CD4-positive, alpha-beta T cell treated with Interleukin-21 for 1 hour (primary cell): ENCODE results near the gene MACF1.

Experiments
- DNase-seq: peaks from one replicate; pipeline ENCODE4 v3.0.0-alpha.2; 2020

The MACF1 gene

DNA sequence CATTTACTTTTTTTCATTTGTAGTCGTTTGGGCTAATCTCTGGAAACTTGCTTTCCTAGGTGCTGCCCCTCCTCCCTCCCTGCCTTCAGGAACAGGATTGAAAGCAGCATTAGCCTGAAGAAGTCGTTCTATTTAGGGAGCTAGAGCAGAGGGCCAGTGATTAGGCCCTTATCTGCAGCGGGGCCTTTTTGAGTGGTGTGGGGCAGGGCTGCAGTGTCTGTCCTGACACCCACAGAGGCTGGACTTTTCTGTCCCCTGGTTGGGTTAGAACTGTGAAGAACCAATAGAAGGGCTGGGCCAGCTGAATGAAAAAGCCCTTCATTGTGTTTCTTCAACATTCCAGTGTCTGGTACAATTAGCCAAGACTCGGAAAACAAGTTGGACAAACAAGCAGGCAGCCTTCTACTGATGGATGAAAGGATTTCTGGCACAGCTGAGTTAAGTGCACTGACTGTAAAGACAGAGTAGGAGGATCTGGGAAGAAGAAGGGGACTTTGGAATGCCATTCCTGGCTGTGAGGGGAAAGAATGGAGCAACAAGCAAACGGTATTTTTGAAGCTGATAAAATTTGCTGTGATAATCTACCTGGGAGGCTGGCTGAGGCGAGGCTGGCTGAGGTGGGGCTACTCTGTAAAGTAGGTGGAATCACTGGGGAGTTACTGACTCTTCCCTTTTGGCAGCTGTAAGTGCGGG lies 9.7 kb downstream of the MACF1 start:
- DNase-seq = no peak

DNA sequence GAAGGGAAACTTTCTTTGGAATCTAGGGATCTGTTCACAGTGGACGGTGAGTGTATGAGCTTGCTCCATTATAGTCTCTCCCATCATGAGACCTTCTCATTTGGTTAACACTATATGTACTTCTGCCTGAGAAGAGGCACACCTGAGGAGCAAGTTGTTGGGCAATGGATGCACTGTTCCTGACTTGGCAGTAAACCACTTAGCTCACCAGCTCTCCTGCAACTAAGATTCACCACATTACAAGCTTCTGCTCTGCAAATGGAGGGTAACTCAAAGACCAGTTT lies 10.2 kb downstream of the MACF1 start:
- no peak for DNase-seq

DNA sequence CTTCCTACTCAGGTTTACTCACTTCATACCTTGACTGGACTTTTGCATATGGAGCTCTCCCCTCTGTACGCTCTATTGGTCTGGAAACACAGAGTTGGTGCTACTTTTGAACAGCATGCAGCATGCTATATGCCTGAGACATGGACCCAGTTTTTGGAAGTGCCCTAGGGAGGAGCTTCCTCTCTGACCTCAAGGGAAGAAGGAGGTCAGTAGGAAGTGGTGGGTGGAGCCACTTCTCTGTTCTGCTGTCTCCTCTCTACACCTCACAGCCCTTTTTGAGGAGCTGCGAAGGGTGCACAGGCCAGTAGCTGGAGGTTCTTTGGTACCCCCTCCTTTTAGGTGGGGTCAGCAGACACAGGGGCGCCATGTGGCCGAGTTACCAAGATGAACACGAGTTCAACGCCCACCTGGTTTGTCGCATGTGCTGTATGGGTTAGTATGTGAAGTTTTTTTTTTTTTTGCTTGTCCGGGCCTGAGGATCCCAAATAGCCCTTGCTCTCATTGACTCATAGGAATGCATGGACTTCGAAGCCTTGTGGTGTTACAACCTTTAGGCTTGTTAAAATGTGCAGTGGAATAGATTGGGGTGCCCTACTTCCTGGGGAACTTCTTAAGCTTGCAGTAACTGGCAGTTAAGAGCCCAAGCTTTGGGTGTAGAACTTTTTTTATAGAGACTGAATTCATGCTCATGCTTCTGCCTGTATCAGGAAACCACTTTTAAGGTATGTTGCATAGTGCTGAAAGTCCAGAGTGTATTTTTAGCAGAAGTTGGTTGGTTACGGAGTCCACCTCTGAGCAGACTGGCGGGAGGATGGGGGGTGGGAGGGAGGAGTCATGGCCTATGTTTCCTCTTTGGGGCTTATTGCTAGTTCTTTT lies 10.7 kb downstream of the MACF1 start:
- DNase-seq = peak; percentile 70

DNA sequence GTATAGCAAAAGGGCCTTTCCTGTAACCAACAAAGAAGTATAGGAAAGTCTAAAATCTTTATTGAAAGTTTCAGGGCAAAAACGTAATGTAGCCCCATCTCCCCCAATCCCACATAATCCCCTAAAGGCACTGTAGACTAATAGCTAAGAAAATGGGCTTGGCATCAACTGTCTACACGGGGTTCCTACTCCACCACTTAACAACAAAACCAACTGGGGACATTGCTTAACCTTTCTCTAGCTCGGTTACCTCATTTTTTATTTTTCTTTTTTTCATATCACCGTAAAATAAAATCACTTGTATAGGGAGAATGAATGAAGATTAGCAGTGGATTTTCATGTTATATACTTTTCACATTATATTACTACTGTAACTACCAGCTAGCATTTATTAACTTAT lies 12.3 kb downstream of the MACF1 start:
- no peak for DNase-seq

DNA sequence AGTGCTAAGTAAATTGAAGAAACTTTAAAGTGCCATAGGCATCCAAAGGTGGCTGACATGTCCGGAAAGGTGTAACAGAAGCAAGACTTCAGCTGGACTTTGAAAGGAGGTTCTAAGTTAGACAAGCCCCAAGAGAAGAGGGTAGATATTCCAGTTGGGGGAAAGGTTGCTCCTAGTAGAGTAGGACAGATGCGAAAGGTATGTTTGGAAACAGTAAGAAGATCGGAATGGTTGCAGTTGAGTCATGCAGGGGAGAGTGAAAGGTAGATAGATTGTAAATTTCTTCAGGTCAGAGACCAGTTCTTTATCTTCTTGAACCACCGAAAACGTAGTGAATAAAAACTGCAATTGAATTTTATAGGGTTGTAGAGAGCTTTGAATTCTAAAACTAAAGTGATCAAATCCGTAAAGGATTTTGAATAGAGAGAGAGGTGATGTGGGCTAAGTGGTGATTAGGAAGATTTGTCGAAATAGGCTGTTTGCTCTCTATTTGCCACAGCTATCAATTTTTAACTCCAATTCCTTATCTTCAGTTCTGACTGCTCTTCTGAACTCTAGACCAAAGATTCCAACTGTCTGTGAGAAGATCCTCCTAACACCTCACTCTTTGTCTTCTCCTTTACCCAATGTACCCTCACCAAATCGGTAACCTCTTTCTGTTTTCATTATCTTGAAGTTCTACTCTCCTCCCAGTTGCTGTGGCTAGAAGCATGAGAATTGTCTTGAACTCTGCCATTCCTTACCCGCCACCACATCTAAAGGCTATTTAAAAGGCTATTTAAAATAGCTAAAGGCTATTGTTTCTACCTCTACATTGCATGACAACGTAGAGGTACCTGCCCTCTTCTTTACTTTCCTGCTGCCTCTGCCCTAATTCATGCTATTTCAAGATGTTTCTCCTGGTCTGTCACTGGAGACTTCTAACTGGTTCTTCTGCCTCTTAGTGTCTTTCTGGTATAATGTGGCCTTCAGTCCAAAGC lies 16.7 kb downstream of the MACF1 start:
- DNase-seq = no peak

DNA sequence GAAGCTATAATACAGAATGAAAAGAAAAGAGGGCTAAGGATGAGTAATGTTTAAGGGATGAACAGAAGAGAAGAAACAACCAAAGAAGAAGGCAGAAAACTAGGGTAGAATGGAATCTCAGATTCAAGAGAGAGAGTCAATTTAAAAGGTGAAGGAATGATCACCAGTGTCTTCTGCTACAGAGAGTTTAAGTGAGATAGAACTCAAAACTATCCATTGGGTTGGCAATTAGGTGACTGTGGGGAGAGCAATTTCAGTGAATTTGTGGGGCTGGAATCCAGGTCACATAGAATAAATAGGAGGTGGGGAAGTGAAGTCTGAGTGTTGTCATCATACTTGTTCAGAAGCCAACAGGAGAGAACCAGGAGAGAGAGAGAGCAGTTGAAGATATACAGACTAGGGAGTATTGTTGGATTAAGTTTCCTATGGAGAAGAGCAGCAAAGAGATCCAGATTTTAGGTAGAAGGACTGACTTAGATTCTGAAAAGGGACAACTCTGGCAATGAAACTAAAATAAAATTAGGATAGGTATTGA lies 19.9 kb downstream of the MACF1 start:
- no peak for DNase-seq

DNA sequence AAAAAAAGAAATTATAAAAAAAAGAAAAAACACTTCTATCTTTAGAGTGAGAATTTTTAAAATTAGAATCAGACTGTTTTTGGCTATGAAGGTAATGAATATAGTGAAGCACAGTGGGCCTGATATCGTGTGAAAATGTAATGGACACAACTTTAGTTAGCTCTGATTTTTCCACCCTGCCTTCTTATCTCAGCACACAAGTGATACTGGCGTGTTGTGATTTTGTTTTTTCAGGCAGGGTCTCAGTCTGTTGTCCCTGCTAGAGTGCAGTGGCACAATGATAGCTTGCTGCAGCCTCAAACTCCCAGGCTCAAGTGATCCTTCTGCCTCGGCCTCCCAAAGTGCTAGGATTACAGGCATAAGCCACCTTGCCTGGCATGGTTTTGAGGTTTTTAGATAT lies 22.3 kb downstream of the MACF1 start:
- no peak for DNase-seq

DNA sequence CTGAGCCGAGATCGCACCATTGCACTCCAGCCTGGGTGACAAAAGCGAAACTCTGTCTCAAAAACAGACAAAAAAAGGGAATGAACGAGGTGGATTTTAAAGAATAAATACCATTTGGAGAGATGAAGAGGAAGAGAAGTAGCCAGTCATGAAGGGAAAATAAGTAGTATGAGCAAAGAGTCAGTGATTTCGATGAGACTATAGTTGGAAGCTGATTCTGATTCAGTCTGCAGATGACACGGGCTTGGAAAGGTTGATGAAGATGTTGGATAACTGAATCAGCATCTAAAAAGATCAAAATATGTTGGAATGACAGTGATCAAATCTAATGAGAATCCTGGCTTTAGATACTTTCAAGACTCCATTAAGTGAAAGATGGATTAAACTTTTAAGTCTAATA lies 23.8 kb downstream of the MACF1 start:
- no peak for DNase-seq

DNA sequence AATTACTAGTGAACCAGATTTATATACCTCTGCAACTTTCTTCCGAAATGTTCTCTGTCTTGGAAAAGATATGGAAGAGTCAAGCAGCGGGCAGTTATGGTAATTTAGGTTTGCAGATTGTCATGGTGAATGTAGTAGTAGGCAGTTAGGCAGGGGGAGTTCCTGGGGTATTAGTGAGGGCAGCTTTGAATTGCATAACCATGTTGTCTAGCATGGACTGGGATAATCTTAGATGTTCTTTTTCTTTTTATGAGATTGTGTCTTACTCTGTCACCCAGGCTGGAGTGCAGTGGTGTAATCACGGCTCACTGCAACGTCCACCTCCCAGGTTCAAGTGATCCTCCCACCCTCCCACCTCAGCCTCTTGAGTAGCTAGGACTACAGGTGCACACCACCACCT lies 25.0 kb downstream of the MACF1 start:
- DNase-seq = no peak

DNA sequence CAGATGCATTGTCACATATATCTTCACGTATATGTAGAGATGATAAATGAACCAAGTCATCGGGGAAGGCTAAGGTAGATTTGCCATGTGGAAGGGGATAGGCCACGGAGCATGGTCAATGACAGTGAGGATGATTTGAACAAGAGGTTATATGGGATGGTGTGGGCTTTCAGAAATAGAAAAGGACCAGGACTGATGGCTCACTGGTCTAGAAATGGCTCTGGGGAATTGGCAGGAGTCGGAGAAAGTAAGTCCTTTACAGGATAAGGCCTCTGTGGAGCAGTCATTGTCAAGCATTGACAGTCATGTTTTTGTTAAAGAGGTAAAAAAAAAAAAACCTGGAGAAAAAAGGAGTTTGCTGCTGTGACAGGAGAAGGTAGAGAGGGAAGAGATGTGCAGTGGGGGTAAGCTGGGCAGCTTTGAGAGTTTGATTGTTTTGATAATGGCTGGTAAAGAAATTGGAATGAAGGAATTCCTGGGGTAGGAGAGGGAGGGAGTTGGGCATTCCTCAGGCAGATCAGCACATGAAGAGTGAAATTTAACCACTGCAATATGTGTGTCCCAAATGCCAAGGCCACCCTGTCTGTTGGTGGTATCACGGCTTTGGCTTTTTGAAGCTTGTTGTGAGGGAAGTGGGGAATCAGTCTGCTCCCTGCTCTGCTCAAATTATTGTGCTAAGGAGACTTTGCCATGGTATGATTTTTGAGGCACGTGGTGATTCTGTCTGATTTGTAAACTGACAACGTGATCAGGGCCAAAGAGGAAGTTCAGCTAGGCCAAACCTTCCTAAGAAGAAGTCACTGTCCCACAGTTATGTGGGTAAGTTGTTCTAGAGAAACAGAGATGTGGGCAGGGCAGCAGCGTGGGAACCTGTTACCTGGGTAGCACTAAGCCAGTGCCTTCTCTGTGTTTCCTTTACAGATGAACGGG lies 26.0 kb downstream of the MACF1 start:
- DNase-seq = peak; percentile 35

DNA sequence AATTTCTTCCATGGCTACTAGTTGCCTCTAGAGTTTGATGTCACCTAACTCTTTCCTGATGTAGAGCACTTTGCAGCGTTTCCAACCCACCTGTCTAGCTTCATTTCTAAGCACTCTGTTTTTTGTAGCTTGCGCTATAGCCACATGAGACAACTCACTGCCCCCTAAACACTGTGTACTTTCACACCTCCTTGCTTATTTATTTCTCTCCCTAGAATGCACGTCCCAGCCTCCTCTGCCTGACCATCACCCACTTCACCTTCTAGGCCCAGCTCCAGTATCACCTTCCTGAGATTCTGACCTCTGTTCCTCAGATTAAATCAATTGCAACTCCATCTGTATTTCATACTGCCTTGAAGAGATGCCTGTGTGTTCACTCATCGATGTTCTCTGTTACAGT lies 32.5 kb downstream of the MACF1 start:
- no peak for DNase-seq

DNA sequence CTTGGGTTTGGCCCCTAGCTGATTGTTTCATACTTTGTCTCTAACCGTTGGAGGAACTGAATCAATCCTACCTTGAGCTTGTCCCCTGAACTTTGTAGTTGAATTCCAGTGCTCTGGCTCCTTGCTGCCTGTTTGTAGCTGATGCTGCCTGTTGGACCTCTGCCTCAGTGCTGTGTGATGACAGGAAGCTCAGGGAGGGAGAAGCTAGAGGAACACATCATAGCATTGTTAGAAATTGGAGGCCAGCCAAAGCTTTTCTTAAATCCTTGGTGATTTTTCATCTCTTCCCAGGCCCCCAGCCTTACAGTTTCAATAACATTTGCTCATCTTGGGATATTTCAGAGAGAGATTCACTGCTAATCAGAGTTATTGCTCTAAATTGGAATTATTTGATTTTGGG lies 34.0 kb downstream of the MACF1 start:
- no peak for DNase-seq

DNA sequence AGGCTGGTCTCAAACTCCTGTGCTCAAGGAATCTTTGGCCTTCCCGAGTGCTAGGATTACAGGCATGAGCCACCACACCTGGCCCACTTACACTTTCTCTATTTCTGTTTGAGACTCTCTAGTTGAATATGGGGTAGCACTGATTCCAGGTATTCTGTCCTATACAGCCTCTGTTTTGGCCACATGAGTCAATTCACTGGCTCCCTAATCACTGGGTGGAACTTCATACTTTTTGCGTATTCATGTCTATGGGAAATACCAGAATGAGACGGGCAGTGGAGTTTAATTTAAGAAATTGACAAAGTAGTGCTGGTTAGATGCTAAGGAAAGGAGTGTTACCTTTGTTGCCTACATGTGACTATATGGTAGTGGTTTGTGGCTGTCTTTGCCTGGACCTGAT lies 35.5 kb downstream of the MACF1 start:
- no peak for DNase-seq

DNA sequence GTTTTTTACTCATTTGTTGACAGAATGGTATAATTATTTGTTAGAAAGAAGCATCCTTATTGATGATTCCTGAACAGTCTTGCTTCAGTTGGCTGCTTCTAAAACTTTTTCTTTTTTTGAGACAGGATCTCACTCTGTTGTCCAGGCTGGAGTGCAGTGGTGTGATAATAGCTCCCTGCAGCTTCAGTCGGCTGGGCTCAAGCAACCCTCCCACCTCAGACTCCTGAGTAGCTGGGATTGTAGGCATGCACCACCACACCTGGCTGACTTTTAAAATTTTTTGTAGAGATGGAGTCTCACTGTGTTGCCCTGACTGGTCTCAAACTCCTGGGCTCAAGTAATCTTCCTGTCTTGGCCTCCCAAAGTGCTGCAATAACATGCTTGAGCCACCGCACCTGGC lies 38.8 kb downstream of the MACF1 start:
- DNase-seq = no peak

DNA sequence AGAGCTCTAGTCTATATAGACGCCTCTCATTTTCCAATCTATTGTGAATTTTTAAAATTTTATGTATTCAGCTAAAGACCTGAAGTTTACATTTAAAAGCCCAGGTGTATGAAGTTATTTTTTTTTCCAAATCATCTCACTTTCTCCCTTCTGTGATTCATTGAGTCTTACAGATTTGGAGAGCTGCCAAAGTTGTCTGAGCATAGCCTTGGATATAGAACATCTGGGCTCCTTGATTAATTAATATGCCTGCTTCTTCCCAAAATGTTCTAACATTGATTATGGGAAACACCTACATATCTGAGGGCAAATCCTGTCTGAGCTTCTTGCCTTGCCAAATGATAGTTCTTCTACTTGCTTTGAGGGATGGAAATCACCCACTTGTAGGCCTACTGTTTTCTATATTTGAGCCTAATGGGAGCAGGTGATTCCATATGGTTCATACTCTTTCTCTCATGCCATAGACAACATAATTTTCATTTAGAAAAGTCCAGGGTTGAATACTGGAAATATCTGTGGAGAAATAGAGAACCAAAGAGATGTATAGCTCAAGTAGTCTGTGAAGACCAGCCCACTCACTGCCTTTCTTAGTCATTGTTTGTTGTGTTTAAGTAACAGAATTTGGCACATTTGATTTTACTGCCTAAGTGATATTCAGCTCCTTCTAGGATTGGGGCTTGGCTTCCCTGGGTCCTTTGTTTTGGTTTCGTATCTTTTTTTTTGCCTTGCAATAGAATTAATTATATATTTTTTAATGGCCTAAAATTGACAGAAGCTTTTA lies 46.2 kb downstream of the MACF1 start:
- DNase-seq = no peak

DNA sequence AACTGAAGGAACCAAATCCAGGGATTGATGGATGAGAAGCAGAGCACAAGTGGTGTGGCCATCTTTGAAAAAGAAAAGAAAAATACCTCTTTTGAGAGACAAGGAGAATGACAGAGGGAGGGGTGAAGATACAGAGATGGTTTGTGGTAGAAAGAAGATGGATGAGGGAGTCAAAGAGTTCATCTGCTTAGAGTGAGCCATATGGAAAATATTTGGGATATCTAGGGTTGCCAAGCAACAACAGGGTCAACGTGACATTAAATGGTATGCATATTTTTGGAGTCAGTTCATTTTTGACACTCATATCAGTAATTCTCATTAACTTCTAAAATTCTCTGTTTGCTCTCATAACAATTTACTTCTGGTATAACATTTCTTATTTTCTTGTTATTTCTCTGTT lies 50.7 kb downstream of the MACF1 start:
- DNase-seq = no peak

DNA sequence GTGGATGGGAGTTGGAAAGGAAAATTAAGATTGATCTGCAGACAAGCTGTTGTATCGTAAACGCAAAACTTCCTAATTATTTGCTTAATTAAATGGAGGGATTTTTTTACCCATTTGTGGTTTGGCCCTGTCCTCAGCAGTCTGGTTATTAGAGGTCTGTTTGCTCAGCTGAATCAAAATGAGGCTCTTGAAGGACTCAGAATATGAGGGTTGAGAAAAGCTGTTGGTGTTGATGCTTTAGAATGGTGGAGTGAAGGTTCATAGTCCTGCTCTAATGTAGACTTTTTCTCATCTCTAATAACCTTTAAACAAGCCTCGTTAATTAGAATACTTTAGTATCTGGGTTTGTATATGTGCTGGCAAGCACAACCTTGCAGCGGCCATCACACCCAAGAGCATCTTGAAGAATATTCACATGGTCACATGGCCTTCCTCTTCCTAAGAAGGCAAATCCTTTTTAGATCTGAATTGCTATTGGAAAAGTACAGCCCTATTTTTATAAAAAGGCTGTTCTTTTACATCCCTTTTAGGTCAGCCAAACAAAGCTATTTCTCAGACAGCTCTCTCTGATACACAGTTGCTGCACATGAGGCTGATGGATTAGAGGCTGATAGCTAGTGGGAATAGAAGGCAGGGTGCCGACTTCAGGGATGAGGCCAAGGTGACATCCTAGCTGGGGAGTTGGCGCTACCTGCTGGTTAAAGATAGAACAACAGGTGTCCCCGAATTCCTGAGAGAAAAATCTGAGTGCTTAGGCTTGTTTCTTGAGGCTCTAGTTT lies 53.8 kb downstream of the MACF1 start:
- DNase-seq = peak; percentile 74

DNA sequence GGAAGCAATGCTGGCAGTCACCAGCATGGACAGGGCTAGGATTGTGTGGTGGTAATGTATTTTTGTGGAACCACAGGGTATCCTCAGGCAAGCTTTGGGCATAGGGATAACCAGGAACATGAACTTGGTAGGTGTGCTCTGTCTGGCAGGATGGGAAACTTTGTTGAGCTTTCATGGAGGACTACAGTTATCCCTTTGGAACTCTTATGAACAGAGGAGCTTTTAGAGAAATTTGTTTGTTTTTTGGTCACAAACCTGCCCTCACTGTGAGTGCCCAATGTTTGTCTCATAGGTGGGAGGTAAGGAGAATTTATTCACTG lies 54.4 kb downstream of the MACF1 start:
- DNase-seq = no peak

DNA sequence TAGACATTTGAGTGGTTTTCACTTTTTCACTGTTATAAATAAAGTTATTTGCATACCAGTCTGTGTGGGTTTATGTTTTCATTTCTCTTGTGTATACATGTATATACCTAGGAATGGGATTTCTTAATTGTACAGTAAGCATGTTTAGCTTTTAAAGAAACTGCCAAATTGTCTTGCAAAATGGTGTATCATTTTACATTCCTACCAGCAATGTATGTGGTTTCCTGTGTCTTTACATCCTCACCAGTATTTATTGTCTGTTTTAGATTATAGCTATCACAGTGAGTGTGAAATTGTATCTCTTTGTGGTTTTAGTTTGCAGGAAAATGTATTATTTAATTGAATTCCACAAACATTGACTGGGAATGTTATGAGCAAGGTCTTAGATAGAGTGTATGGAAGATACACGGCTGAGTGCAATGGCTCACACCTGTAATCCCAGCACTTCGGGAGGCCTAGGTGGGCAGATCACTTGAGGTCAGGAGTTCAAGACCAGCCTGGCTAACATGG lies 57.3 kb downstream of the MACF1 start:
- DNase-seq = no peak

DNA sequence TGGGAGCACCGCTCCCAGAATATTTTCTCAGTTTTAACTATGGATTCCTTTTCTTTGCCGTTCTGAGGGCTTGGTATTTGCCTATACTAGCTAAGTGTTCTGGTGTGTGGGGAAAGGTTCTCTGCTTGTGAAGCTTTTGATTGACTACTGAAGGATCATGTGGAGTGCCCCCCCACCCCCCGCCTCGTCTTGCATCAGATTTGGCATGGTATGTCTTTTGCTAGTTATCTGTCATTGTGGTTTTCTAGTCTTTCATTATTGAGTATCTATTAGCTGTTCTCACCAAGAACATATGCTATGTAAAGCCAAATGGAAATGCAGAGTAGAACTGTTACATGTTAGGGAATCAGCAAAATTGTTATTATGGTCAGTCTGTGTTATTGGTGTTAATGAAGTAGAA lies 58.3 kb downstream of the MACF1 start:
- no peak for DNase-seq
